Lower leg skin (tissue), 3 donors: Measurements from ENCODE around the gene CHKA.

Experiments used
- POLR2A ChIP-seq, 2 donors: fragments of 450-650 bp; IDR thresholded peaks; one replicate each; pipeline ENCODE4 v1.6.1; 2016 to 2017; ENCODE audit warnings: antibody characterized with exemption in 2 of 2, mild to moderate bottlenecking in 1 of 2, moderate library complexity in 1 of 2
- TF ChIP-seq, protein P1 (sequence below), 3 donors: fragments of 450-650 bp; IDR thresholded peaks; one replicate each; pipeline ENCODE4 v1.5.1; 2016; ENCODE audit warnings: antibody characterized with exemption in 3 of 3, mild to moderate bottlenecking in 3 of 3, moderate library complexity in 2 of 3

DNA sequence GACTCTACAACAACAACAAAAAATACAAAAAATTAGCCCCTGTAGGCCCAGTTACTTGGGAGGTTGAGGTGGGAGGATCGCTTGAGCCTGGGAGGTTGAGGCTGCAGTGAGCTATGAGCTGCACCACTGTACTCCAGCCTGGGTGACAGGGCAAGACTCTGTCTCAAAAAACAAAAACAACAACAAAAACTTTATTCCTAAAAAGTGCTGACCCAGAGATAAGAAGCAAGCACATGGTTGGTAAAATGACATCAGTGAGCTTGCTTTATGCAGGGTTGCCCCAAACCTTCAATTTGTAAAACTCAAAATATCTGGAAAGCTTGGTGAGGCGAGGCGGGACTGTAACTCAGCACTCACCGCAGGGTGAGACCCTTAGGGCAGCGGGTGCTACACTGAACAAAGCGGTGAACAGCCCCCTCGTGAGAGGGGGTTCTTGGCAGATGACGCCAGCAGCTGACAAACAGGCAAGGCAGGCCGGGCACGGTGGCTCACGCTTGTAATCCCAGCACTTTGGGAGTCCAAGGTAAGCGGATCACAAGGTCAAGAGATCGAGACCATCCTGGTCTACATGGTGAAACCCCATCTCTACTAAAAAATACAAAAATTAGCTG, 85.8 kb downstream of the CHKA start:
- TF ChIP-seq, protein P1, sequence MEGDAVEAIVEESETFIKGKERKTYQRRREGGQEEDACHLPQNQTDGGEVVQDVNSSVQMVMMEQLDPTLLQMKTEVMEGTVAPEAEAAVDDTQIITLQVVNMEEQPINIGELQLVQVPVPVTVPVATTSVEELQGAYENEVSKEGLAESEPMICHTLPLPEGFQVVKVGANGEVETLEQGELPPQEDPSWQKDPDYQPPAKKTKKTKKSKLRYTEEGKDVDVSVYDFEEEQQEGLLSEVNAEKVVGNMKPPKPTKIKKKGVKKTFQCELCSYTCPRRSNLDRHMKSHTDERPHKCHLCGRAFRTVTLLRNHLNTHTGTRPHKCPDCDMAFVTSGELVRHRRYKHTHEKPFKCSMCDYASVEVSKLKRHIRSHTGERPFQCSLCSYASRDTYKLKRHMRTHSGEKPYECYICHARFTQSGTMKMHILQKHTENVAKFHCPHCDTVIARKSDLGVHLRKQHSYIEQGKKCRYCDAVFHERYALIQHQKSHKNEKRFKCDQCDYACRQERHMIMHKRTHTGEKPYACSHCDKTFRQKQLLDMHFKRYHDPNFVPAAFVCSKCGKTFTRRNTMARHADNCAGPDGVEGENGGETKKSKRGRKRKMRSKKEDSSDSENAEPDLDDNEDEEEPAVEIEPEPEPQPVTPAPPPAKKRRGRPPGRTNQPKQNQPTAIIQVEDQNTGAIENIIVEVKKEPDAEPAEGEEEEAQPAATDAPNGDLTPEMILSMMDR (IDR thresholded peaks at IDR 0.05): no peak
- no peak for TF ChIP-seq POLR2A (IDR thresholded peaks at IDR 0.05)
